ENCODE measurements around the gene MRPL17. TPM values are rescaled to one million over a fixed set of nuclear protein-coding genes. Genes with fewer than 3 reads are reported as not detected.

MRPL17 gene
- total RNA-seq, 2 donors from 2014 or later, result 18.3 to 44.6 TPM

- intact Hi-C loops (cut with DNase I), result loop anchor here (5.0 kb wide), 3 partner anchors 70 to 200 kb away; partner anchors contain the start of genes ARFIP2, TAF10 and TIMM10B
- H3K9me3 ChIP-seq, result no peaks in the 10 kb centered on the region
- H3K4me3 ChIP-seq, result peak overlapping the region; percentile 72 to 85
- under 1% methylated on average over 10 of the region's 10 CpGs for WGBS
- no peaks in the 10 kb centered on the region for H3K36me3 ChIP-seq
- no peak for DNase-seq (ENCODE audit: low spot score)
- H3K27ac ChIP-seq, result peak overlapping the region; percentile 82 to 90
- TF ChIP-seq CTCF (IDR thresholded peaks at IDR 0.05) (no peak), POLR2AphosphoS5 (IDR thresholded peaks at IDR 0.05) (no peak), POLR2A (IDR thresholded peaks at IDR 0.05) (no peak)
- no peaks in the 10 kb centered on the region for H3K27me3 ChIP-seq (replicated peaks; ENCODE audit: insufficient read depth)
- H3K4me1 ChIP-seq (replicated peaks), result peaks cover 6% of the 10 kb centered on the region
Measured at GRCh38 chr11:6682591-6682935, 577 bp downstream of the MRPL17 start.

GRCh38 chr11:6681949-6682348, 1.2 kb downstream of the MRPL17 start:
- no peak for DNase-seq (ENCODE audit: low spot score)
- H3K27ac ChIP-seq, result no peak overlapping the region
- no peaks in the 10 kb centered on the region for H3K9me3 ChIP-seq
- WGBS, result 23% methylated on average over 5 of the region's 5 CpGs
- intact Hi-C loops (cut with DNase I), result loop anchor here (5.0 kb wide), 3 partner anchors 70 to 200 kb away; partner anchors contain the start of genes ARFIP2, TAF10 and TIMM10B
- TF ChIP-seq POLR2A (IDR thresholded peaks at IDR 0.05), result no peak
- TF ChIP-seq CTCF (IDR thresholded peaks at IDR 0.05), result no peak
- TF ChIP-seq POLR2AphosphoS5 (IDR thresholded peaks at IDR 0.05), result no peak
- peak overlapping the region; percentile 72 to 85 for H3K4me3 ChIP-seq
- no peaks in the 10 kb centered on the region for H3K27me3 ChIP-seq (replicated peaks; ENCODE audit: insufficient read depth)
- peaks cover 6% of the 10 kb centered on the region for H3K4me1 ChIP-seq (replicated peaks)
- H3K36me3 ChIP-seq, result no peaks in the 10 kb centered on the region

GRCh38 chr11:6681505-6681904, 1.6 kb downstream of the MRPL17 start:
- DNase-seq (ENCODE audit: low spot score), result no peak
- no peak overlapping the region for H3K4me3 ChIP-seq
- TF ChIP-seq CTCF (IDR thresholded peaks at IDR 0.05), result no peak
- no peak for TF ChIP-seq POLR2AphosphoS5 (IDR thresholded peaks at IDR 0.05)
- TF ChIP-seq POLR2A (IDR thresholded peaks at IDR 0.05), result no peak
- H3K9me3 ChIP-seq, result no peaks in the 10 kb centered on the region
- no peaks in the 10 kb centered on the region for H3K36me3 ChIP-seq
- intact Hi-C loops (cut with DNase I), result loop anchor here (5.0 kb wide), 3 partner anchors 69 to 199 kb away; partner anchors contain the start of genes ARFIP2, TAF10 and TIMM10B
- H3K4me1 ChIP-seq (replicated peaks), result peaks cover 6% of the 10 kb centered on the region
- no peaks in the 10 kb centered on the region for H3K27me3 ChIP-seq (replicated peaks; ENCODE audit: insufficient read depth)
- H3K27ac ChIP-seq, result no peak overlapping the region
- WGBS, result 44% methylated on average over 1 of the region's 1 CpG

GRCh38 chr11:6677018-6677417, 6.1 kb downstream of the MRPL17 start:
- H3K27ac ChIP-seq, result no peak overlapping the region
- H3K36me3 ChIP-seq, result no peaks in the 10 kb centered on the region
- intact Hi-C loops (cut with DNase I), result no loop called here
- H3K27me3 ChIP-seq (replicated peaks; ENCODE audit: insufficient read depth), result no peaks in the 10 kb centered on the region
- H3K4me3 ChIP-seq, result no peak overlapping the region
- no peak for DNase-seq (ENCODE audit: low spot score)
- WGBS, result 78% methylated on average over 3 of the region's 3 CpGs
- peaks cover 2% of the 10 kb centered on the region for H3K4me1 ChIP-seq (replicated peaks)
- no peak for TF ChIP-seq POLR2A (IDR thresholded peaks at IDR 0.05)
- TF ChIP-seq CTCF (IDR thresholded peaks at IDR 0.05), result no peak
- no peak for TF ChIP-seq POLR2AphosphoS5 (IDR thresholded peaks at IDR 0.05)
- H3K9me3 ChIP-seq, result no peaks in the 10 kb centered on the region

- no peak overlapping the region for H3K27ac ChIP-seq
- intact Hi-C loops (cut with DNase I), result no loop called here
Measured at GRCh38 chr11:6674862-6675261, 8.3 kb downstream of the MRPL17 start.

More at GRCh38 chr11:6674862-6675261, 8.3 kb downstream of the MRPL17 start:
- Histone ChIP-seq H3K4me3 (no peak overlapping the region), H3K36me3 (no peaks in the 10 kb centered on the region), H3K4me1 (replicated peaks) (no peaks in the 10 kb centered on the region), H3K27me3 (replicated peaks; ENCODE audit: insufficient read depth) (no peaks in the 10 kb centered on the region), H3K9me3 (no peaks in the 10 kb centered on the region)
- 88% methylated on average over 4 of the region's 4 CpGs for WGBS
- no peak for TF ChIP-seq CTCF (IDR thresholded peaks at IDR 0.05)
- TF ChIP-seq POLR2AphosphoS5 (IDR thresholded peaks at IDR 0.05), result peak; percentile 12
- no peak for TF ChIP-seq POLR2A (IDR thresholded peaks at IDR 0.05)
- no peak for DNase-seq (ENCODE audit: low spot score)

Data from prostate gland (tissue), 2 donors.